HG03060 (cell line): Measurements from ENCODE around the gene ZCCHC17.
"Not testable (repeated sequence)": the region's sequence is repeated elsewhere in the genome, so short reads cannot be mapped to it uniquely, and the experiment has no call there.

Source experiments
- ATAC-seq: cut with Tn5 transposase; IDR thresholded peaks from one replicate; pipeline ENCODE4 v1.9.1; 2021; ENCODE audit warnings: low read depth, moderate number of reproducible peaks; ENCODE audit not compliant: unreplicated experiment

Gene ZCCHC17

GRCh38 chr1:31366796-31367195 lies 70.0 kb downstream of the ZCCHC17 start:
- no peak for ATAC-seq

DNA sequence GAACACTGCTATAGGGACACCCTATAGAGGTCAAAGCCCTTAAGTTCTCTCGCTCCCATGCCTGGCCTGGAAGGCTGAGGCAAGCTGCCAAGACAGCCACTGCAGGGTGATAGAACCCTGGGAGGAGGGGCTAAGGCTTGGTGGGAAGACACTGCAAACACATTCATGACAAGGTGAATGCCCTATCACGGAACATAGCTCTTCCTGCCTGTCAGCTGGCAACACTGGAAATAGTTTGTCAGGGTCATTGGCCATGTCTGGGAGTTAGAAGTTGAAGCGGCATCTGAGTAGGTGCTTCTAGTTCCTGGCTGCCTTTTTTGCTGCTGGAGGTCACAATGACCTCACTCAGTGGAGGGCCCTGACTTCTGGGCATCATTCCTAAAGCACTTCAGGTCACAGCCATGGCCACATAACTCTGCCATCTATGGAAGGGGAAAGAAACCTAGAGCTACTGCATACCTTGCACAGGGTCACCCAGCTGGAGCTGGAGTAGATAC lies 71.8 kb downstream of the ZCCHC17 start:
- ATAC-seq: no peak

DNA sequence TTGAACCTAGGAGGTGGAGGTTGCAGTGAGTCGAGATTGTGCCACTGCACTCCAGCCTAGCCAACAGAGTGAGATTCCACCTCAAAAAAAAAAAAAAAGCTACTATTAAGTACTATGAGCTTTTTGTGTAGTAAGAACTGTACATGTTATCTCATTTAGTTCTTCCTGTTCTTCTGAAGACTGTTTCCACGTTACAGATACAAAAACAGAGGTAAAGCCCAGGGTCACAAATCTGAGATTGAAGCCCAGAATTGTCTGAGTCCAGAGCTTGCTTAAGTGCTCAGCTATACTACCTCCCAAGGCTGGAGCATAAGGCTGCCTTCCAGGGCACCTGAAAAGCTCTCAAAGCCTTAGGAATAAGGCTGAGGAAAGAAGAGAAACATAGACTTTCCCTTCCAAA lies 73.2 kb downstream of the ZCCHC17 start:
- no peak for ATAC-seq

GRCh38 chr1:31370565-31370964 lies 73.7 kb downstream of the ZCCHC17 start:
- ATAC-seq: no peak

DNA sequence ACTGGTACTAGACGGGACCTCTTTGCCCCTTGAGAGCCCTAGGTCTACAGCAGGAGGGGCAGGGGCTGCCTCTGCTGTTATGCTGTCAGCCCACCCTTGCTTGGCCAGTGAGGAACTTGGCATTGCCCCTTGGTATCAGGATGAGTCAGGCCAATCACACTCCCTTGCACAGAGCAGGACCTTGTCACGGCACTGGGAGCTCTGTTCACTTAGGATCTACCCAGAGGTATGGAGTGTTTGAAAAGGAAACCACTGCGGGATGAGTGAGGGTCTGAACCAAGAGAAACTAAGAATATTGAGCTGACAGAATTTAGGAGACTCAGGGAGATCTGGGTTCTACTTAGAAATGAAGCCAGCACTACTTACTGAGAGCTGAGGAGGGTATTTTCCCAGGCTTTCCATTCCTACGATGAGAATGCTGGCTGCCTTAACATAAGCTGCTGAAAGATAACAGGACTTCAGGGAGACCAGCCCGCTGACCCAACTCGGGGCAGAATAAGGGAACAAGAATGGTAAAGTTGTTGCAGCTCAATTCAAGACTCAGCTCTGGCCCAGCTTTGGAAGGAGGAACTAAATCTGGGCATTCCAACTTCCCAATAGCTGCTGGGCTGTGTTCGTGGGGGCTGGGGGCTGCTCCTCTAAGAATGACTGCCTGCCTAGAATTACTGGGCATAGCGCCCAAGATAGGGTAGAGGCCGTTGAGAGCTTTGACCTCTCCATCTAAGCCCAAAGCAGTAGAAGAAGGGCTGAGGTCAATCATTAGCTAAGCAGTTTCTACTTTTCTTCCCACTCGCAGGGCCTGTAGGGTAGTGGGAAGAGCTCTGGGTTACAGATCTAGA lies 74.5 kb downstream of the ZCCHC17 start:
- no peak for ATAC-seq

- ATAC-seq: no peak
Measured at GRCh38 chr1:31372051-31372450, 75.2 kb downstream of the ZCCHC17 start.

DNA sequence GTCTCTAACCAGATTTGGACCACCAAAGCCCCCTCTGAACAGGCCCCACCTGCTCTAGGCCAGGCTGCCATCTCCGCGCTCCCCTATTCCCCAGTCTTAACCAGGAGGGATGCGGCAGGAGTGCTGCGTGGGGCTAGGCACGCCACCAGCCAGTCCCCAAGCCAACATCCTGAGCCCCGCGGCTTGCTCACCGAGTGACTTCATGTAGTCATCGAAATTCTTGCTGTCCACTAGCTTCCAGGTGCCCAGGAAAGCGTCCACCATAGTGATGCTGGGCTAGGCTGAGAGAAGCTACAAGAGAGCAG lies 75.9 kb downstream of the ZCCHC17 start:
- ATAC-seq: no peak

- no peak for ATAC-seq
Measured at GRCh38 chr1:31373056-31373896, 76.4 kb downstream of the ZCCHC17 start, which contains the start of gene FABP3. FABP3 (minus strand) TSS chr1:31373076; CDS start chr1:31373014, 62 bp downstream.

- no peak for ATAC-seq
Measured at GRCh38 chr1:31373897-31374486, 77.2 kb downstream of the ZCCHC17 start.

DNA sequence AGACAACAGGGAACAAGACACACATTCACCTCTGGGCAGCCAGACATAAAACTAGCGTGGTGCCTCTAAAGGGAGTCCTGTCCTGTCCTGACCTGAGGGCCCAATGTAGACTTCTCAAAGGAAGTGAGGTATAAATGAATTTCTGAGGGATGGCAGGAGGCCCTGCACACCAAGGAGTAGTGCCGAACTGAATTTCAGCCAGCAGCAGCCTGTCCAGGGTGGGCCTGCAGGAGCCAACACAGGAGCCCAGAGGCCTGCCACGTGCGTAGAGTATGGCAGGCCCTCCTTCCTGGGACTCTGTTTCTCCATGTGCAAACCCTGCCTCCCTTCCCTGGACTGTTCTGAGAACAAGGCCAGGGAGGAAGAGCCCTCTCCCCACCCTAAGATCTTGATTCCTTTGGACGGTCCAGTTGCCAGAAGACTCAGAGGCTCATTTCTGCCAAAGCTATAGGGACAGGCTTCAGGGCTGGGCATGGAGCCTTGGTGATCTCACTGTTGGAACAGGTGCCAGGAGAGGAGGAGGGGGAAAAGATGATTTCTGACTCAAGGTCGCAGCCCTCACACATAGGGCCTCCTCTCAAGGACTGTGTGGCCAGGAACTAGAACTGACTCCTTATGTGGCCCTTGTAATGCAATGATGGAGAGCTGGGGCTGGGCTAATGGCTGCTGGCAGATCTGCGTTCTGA lies 77.8 kb downstream of the ZCCHC17 start:
- ATAC-seq: no peak

GRCh38 chr1:31376375-31377134 lies 79.7 kb downstream of the ZCCHC17 start:
- no peak for ATAC-seq

DNA sequence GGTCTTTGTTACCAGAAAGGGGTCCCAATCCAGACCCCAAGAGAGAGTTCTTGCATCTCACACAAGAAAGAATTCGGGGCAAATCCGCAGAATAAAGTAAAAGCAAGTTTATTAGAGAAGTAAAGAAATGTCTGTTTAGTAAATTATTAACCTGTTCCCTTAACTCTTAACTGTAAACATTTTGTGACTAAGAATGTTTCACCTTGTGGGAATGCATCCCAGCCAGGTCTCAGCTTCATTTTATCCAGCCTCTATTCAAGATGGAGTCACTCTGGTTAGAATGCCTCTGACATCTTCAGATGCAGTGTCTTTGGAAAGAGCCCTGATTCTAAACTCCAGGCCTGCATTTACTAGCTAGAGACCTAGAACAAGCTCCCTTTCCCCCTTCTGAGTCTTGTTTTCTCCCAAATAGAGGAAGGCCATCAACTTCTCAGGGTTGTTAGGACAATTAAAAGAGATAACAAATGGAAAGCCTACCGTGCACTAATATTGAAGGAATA lies 80.6 kb downstream of the ZCCHC17 start:
- ATAC-seq: no peak

GRCh38 chr1:31378001-31378400 lies 81.2 kb downstream of the ZCCHC17 start:
- no peak for ATAC-seq

- ATAC-seq: no peak
Measured at GRCh38 chr1:31380181-31380580, 83.3 kb downstream of the ZCCHC17 start.

DNA sequence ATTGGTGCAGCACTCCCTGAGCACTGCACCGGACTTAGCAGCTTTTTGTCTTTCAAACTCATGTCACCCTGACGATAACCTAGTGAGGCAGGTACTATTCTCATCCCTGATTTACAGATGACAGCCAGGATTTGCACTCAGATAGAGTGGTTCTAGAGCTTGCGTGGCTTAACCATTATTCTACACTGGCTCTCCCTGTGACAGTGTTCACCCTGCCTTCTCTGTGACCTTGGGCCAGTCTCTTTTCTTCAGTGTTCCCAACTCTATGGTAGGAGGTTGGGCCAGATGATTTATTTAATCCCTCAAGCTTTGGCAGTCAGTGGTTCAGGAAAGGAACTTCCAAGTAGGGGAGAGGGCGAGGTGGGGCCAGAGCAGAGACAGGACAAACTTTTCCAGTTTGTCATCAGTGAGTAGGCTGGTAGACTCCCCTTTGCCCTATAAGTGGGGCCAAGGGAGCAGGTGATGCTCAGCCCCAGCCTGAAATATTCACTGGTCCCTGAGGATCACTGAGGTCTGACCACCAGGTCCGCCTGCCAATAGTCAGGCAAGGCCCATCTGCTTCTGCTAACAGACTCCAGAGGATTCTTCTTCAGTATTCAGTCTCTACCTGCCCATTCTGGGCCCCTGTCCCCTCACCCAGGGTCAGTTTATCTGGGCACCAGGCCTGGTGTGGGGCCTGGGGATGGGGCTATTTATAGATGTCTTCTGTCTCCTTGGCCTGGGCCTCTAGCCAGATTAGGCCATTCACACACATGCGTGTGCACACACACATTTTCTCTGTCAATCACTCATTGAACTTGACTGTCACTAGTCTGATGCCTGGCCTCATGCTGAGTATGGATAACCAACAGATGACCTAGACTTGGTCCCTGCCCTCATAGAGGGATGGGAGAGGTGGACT lies 84.8 kb downstream of the ZCCHC17 start:
- ATAC-seq: no peak

- ATAC-seq: no peak
Measured at GRCh38 chr1:31382379-31382989, 85.7 kb downstream of the ZCCHC17 start.

- no peak for ATAC-seq
Measured at GRCh38 chr1:31383967-31384366, 87.1 kb downstream of the ZCCHC17 start.

GRCh38 chr1:31386576-31387243 lies 89.9 kb downstream of the ZCCHC17 start:
- not testable (repeated sequence) for ATAC-seq
